MM.1S (cell line): ENCODE results near the gene NTSR1.

ENCODE experiments used
- DNase-seq: peaks from one replicate; pipeline ENCODE4 v3.0.0-alpha.2; 2015
- H2AFZ ChIP-seq: fragments of 300-600 bp; sonication (generic); 2 replicates; pipeline ENCODE4 v1.6.0; 2016; ENCODE audit warnings: antibody characterized with exemption, low read length
- H3F3A ChIP-seq: fragments of 300-600 bp; sonication (generic); 2 replicates; pipeline ENCODE4 v1.6.1; 2016; ENCODE audit warnings: mild to moderate bottlenecking, antibody characterized with exemption, low read length, moderate library complexity, mixed read lengths; ENCODE audit not compliant: insufficient read depth
- H3K27ac ChIP-seq: fragments of 300-600 bp; sonication (generic); 2 replicates; pipeline ENCODE4 v1.5.1; 2016; ENCODE audit warnings: mild to moderate bottlenecking, low read length
- H3K27me3 ChIP-seq: fragments of 300-600 bp; sonication (generic); replicated peaks from 2 replicates; pipeline ENCODE4 v1.6.0; 2016; ENCODE audit warnings: low read length; ENCODE audit not compliant: insufficient read depth
- H3K36me3 ChIP-seq: fragments of 300-600 bp; sonication (generic); replicated peaks from 2 replicates; pipeline ENCODE4 v1.6.1; 2016; ENCODE audit warnings: mild to moderate bottlenecking, low read length, mixed read lengths; ENCODE audit not compliant: insufficient read depth
- H3K4me1 ChIP-seq: fragments of 300-600 bp; sonication (generic); 2 replicates; pipeline ENCODE4 v1.6.1; 2016; ENCODE audit warnings: low read length, mixed read lengths
- H3K4me2 ChIP-seq: fragments of 300-600 bp; sonication (generic); 2 replicates; pipeline ENCODE4 v1.6.0; 2016; ENCODE audit warnings: low read depth, low read length
- H3K4me3 ChIP-seq: fragments of 300-600 bp; sonication (generic); 2 replicates; pipeline ENCODE4 v1.5.1; 2016; ENCODE audit warnings: low read length, mixed read lengths
- H3K79me2 ChIP-seq: fragments of 300-600 bp; sonication (generic); 2 replicates; pipeline ENCODE4 v1.6.1; 2016; ENCODE audit warnings: mixed run types, low read length, mixed read lengths
- H3K9ac ChIP-seq: fragments of 300-600 bp; sonication (generic); 2 replicates; pipeline ENCODE4 v1.6.1; 2016; ENCODE audit warnings: low read length, mixed read lengths
- H3K9me2 ChIP-seq: fragments of 300-600 bp; sonication (generic); replicated peaks from 2 replicates; pipeline ENCODE4 v1.6.1; 2016; ENCODE audit warnings: mild to moderate bottlenecking, low read length, mixed read lengths; ENCODE audit not compliant: insufficient read depth
- H3K9me3 ChIP-seq: fragments of 300-600 bp; sonication (generic); replicated peaks from 2 replicates; pipeline ENCODE4 v1.6.1; 2016; ENCODE audit warnings: mild to moderate bottlenecking, low read length, mixed read lengths; ENCODE audit not compliant: insufficient read depth
- H4K20me1 ChIP-seq: fragments of 300-600 bp; sonication (generic); 2 replicates; pipeline ENCODE4 v1.6.1; 2016; ENCODE audit warnings: mild to moderate bottlenecking, low read length, moderate library complexity, mixed read lengths; ENCODE audit not compliant: insufficient read depth
- CTCF ChIP-seq: fragments of 300-600 bp; sonication (generic); IDR thresholded peaks from 2 replicates; pipeline ENCODE4 v1.5.1; 2016; ENCODE audit warnings: antibody characterized with exemption, low read length, mixed read lengths
- EZH2 ChIP-seq: fragments of 300-600 bp; sonication (generic); optimal IDR thresholded peaks from 2 replicates; pipeline ENCODE3; 2017; ENCODE audit warnings: low read depth, mild to moderate bottlenecking, antibody characterized with exemption, low read length, mixed read lengths
- EZH2phosphoT487 ChIP-seq: fragments of 300-600 bp; sonication (generic); IDR thresholded peaks from 2 replicates; pipeline ENCODE4 v1.6.1; 2018; ENCODE audit warnings: antibody characterized with exemption, low read length

The NTSR1 gene

GRCh38 chr20:62688855-62689460, 19.7 kb upstream of the NTSR1 start:
- Histone ChIP-seq H3K4me3 (no peak overlapping the region), H3K36me3 (no peaks in the 10 kb centered on the region), H3K9me2 (no peaks in the 10 kb centered on the region), H3K9ac (no peak overlapping the region), H3K27ac (no peak overlapping the region), H4K20me1 (no peaks in the 10 kb centered on the region), H2AFZ (no peak overlapping the region), H3F3A (no peaks in the 10 kb centered on the region), H3K27me3 (peaks cover 86% of the 10 kb centered on the region), H3K9me3 (no peaks in the 10 kb centered on the region), H3K4me2 (no peak overlapping the region), H3K4me1 (no peaks in the 10 kb centered on the region), H3K79me2 (no peaks in the 10 kb centered on the region)
- no peak for DNase-seq
- TF ChIP-seq CTCF (no peak), EZH2 (no peak), EZH2phosphoT487 (no peak)

GRCh38 chr20:62689861-62690260, 18.8 kb upstream of the NTSR1 start:
- H3K9ac ChIP-seq, result no peak overlapping the region
- no peaks in the 10 kb centered on the region for H3K9me3 ChIP-seq
- H4K20me1 ChIP-seq, result no peaks in the 10 kb centered on the region
- no peak overlapping the region for H3K27ac ChIP-seq
- H3K4me2 ChIP-seq, result no peak overlapping the region
- H3F3A ChIP-seq, result no peaks in the 10 kb centered on the region
- peaks cover 95% of the 10 kb centered on the region for H3K27me3 ChIP-seq
- no peak for DNase-seq
- H3K36me3 ChIP-seq, result no peaks in the 10 kb centered on the region
- no peaks in the 10 kb centered on the region for H3K79me2 ChIP-seq
- H3K9me2 ChIP-seq, result no peaks in the 10 kb centered on the region
- no peak for TF ChIP-seq EZH2
- no peak for TF ChIP-seq EZH2phosphoT487
- TF ChIP-seq CTCF, result no peak
- no peak overlapping the region for H3K4me3 ChIP-seq
- H2AFZ ChIP-seq, result no peak overlapping the region
- no peaks in the 10 kb centered on the region for H3K4me1 ChIP-seq

- H4K20me1 ChIP-seq, result no peaks in the 10 kb centered on the region
- no peaks in the 10 kb centered on the region for H3K79me2 ChIP-seq
- no peak overlapping the region for H2AFZ ChIP-seq
- no peaks in the 10 kb centered on the region for H3K36me3 ChIP-seq
- peaks cover 98% of the 10 kb centered on the region for H3K27me3 ChIP-seq
- no peak overlapping the region for H3K27ac ChIP-seq
- no peak overlapping the region for H3K4me2 ChIP-seq
- no peaks in the 10 kb centered on the region for H3K9me2 ChIP-seq
- no peak overlapping the region for H3K4me3 ChIP-seq
- H3F3A ChIP-seq, result no peaks in the 10 kb centered on the region
- H3K9ac ChIP-seq, result no peak overlapping the region
- DNase-seq, result no peak
- no peak for TF ChIP-seq CTCF
- no peak for TF ChIP-seq EZH2phosphoT487
- TF ChIP-seq EZH2, result no peak
- no peaks in the 10 kb centered on the region for H3K9me3 ChIP-seq
- no peaks in the 10 kb centered on the region for H3K4me1 ChIP-seq
These were observed 18.3 kb upstream of the NTSR1 start for GRCh38 chr20:62690261-62690820.
